CD4-positive, alpha-beta T cell (primary cell): ENCODE results near the gene MYL3. TPM values are rescaled to one million over a fixed set of nuclear protein-coding genes. Genes with fewer than 3 reads are reported as not detected.

Source experiments
- ATAC-seq: fragments of 200-7000 bp; cut with Tn5 transposase; one replicate; pipeline ENCODE4 v1.10.0; 2022; ENCODE audit warnings: mild to moderate bottlenecking; ENCODE audit not compliant: poor library complexity
- CTCF ChIA-PET: fragments of 350-600 bp; sonication (Branson Sonifier 250); formaldehyde crosslinking; loops from one replicate; lab custom pipeline; 2021; ENCODE audit warnings: antibody characterized with exemption, inconsistent platforms; lab: Charles Lee
- POLR2A ChIA-PET: fragments of 350-600 bp; sonication (Branson Sonifier 250); formaldehyde crosslinking; loops from one replicate; lab custom pipeline; 2021; ENCODE audit warnings: antibody characterized with exemption, inconsistent platforms; lab: Charles Lee
- DNase-seq, 14 experiments: peaks; one replicate each; pipeline ENCODE4 v3.0.0-alpha.2; 2013 to 2020; ENCODE audit warnings: mixed read lengths in 2 of 14
- H3K27ac ChIP-seq, 2 donors: one replicate each; pipeline versions ENCODE4 v1.5.1 to v1.7.0; 2013; ENCODE audit warnings: low read length in 2 of 2, low read depth in 1 of 2, mild to moderate bottlenecking in 1 of 2
- H3K27me3 ChIP-seq, 2 experiments: 1 replicate in 1 of 2; 2 replicates in 1 of 2; pipeline versions ENCODE4 v1.6.1 to v1.7.0; 2013; ENCODE audit warnings: low read length in 2 of 2, control low read depth in 1 of 2, mild to moderate bottlenecking in 1 of 2, moderate library complexity in 1 of 2; ENCODE audit not compliant: insufficient read depth in 2 of 2, control insufficient read depth in 1 of 2
- H3K36me3 ChIP-seq: one replicate; pipeline ENCODE4 v1.6.1; 2013; ENCODE audit warnings: low read length, control low read depth; ENCODE audit not compliant: insufficient read depth
- H3K4me1 ChIP-seq: one replicate; pipeline ENCODE4 v1.6.1; 2013; ENCODE audit warnings: low read length, control low read depth; ENCODE audit not compliant: insufficient read depth
- H3K4me3 ChIP-seq: one replicate; pipeline ENCODE4 v1.5.1; 2013; ENCODE audit warnings: mild to moderate bottlenecking, low read length, moderate library complexity
- H3K9me3 ChIP-seq, 2 experiments: 1 replicate in 1 of 2; 2 replicates in 1 of 2; pipeline versions ENCODE4 v1.6.1 to v1.7.0; 2013; ENCODE audit warnings: low read length in 2 of 2, mild to moderate bottlenecking in 2 of 2, control low read depth in 1 of 2, moderate library complexity in 1 of 2; ENCODE audit not compliant: control insufficient read depth in 1 of 2, insufficient read depth in 1 of 2
- H3K27ac Mint-ChIP-seq: one replicate; pipeline ENCODE4 v1.8.0; 2020; ENCODE audit warnings: mixed read lengths
- H3K27me3 Mint-ChIP-seq: one replicate; pipeline ENCODE4 v1.8.0; 2021; ENCODE audit warnings: mixed read lengths
- H3K36me3 Mint-ChIP-seq: one replicate; pipeline ENCODE4 v1.8.0; 2021; ENCODE audit warnings: low read depth, mixed read lengths
- H3K4me1 Mint-ChIP-seq: one replicate; pipeline ENCODE4 v1.8.0; 2021; ENCODE audit warnings: low read depth, mixed read lengths
- H3K4me3 Mint-ChIP-seq: one replicate; pipeline ENCODE4 v1.8.0; 2020; ENCODE audit warnings: mild to moderate bottlenecking, mixed read lengths
- H3K9me3 Mint-ChIP-seq: one replicate; pipeline ENCODE4 v1.8.0; 2020; ENCODE audit warnings: mixed read lengths
- intact Hi-C, 2 experiments: fragments of 100-400 bp; cut with DNase I in 1 of 2; cut with micrococcal nuclease in 1 of 2; formaldehyde crosslinking; loops; one replicate each; pipeline versions ENCODE4 v1.15.1 to v1.9.0; 2023 to 2025; cut with DNase I, micrococcal nuclease
- total RNA-seq, 174 experiments: library from RNA in 2 of 174; stranded (reverse) in 2 of 174; gene quantifications; one replicate each; pipeline ENCODE4 v1.2.3 and lab custom pipeline; 2021 to 2026
- TF ChIP-seq, protein P1 (sequence below): fragments of 200-600 bp; IDR thresholded peaks from one replicate; pipeline ENCODE4 v1.8.0; 2022; ENCODE audit warnings: antibody characterized with exemption, mild to moderate bottlenecking

MYL3 gene
- total RNA-seq, 2 experiments from 2014 or later: not detected

DNA sequence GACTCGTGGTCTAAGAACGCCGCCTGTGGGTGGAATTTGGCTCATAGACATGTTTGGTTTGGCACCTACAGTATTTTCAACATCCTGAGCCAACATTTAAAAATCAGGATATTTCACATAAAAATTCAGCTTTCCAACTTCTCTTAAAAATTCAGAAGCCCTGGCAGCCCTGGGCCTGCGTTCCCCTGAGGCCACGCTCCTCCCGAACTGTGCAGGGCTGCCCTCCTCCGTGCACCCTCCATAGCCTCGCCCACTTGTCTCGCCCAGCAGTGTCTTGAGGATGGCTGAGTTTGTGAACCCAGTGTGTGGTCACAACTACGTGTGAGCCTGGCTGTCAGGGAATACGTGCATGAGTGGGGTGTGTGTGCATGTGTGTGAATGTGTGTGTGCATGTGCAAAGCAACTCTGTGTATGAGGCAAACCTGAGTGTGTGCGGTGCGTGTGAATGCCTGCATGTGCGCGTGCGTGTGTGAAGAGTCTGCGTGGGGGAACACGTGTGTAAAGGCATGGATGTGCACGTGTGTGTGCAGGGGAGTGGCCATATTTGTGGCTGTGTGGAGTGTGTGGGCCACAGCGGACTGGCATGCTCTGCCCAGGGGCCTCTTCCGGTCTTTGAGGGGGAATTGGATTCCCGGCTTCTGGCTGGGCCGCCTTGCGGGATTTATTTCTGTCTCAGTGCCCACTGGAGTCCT lies 45.2 kb upstream of the MYL3 start:
- H3K36me3 Mint-ChIP-seq: no peaks in the 10 kb centered on the region
- Histone ChIP-seq H3K4me1 (peaks cover 21% of the 10 kb centered on the region), H3K36me3 (no peaks in the 10 kb centered on the region), H3K27me3 (no peaks in the 10 kb centered on the region), H3K27ac (no peak overlapping the region), H3K4me3 (no peak overlapping the region), H3K9me3 (no peaks in the 10 kb centered on the region)
- ATAC-seq (no peak), DNase-seq (no peak)
- TF ChIP-seq, protein P1, sequence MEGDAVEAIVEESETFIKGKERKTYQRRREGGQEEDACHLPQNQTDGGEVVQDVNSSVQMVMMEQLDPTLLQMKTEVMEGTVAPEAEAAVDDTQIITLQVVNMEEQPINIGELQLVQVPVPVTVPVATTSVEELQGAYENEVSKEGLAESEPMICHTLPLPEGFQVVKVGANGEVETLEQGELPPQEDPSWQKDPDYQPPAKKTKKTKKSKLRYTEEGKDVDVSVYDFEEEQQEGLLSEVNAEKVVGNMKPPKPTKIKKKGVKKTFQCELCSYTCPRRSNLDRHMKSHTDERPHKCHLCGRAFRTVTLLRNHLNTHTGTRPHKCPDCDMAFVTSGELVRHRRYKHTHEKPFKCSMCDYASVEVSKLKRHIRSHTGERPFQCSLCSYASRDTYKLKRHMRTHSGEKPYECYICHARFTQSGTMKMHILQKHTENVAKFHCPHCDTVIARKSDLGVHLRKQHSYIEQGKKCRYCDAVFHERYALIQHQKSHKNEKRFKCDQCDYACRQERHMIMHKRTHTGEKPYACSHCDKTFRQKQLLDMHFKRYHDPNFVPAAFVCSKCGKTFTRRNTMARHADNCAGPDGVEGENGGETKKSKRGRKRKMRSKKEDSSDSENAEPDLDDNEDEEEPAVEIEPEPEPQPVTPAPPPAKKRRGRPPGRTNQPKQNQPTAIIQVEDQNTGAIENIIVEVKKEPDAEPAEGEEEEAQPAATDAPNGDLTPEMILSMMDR: no peak
- H3K27me3 Mint-ChIP-seq: no peaks in the 10 kb centered on the region
- ChIA-PET CTCF (interaction anchor here (0.9 to 1.9 kb wide), 4 partner anchors 21 to 205 kb away, joined by 3 to 6 read pairs (median 4); no protein-coding TSS in a partner anchor), POLR2A (no interaction called here)
- H3K4me3 Mint-ChIP-seq: no peak overlapping the region
- no peak overlapping the region for H3K27ac Mint-ChIP-seq
- intact Hi-C loops: no loop called here
- no peaks in the 10 kb centered on the region for H3K9me3 Mint-ChIP-seq
- H3K4me1 Mint-ChIP-seq: peaks cover 9% of the 10 kb centered on the region

DNA sequence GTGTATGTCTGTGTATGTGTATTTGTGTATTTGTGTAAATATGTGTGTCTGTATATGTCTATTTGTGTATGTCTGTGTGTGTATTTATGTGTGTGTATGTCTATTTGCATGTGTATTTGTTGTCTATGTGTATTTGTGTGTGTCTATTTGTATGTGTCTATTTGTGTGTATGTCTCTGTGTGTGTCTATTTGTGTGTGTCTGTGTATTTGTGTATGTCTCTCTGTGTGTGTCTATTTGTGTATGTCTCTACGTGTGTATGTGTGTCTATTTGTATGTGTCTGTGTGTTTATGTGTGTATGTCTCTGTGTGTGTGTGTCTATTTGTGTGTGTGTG lies 44.7 kb upstream of the MYL3 start:
- CTCF ChIA-PET: no interaction called here
- Mint-ChIP-seq H3K36me3 (no peaks in the 10 kb centered on the region), H3K4me1 (peaks cover 6% of the 10 kb centered on the region), H3K9me3 (no peaks in the 10 kb centered on the region), H3K27ac (no peak overlapping the region), H3K4me3 (no peak overlapping the region), H3K27me3 (no peaks in the 10 kb centered on the region)
- intact Hi-C loops: no loop called here
- DNase-seq (no peak), ATAC-seq (no peak)
- H3K4me3 ChIP-seq: no peak overlapping the region
- POLR2A ChIA-PET: no interaction called here
- TF ChIP-seq, protein P1: no peak
- no peak overlapping the region for H3K27ac ChIP-seq
- peaks cover 20% of the 10 kb centered on the region for H3K4me1 ChIP-seq
- H3K27me3 ChIP-seq: no peaks in the 10 kb centered on the region
- H3K36me3 ChIP-seq: no peaks in the 10 kb centered on the region
- no peaks in the 10 kb centered on the region for H3K9me3 ChIP-seq

DNA sequence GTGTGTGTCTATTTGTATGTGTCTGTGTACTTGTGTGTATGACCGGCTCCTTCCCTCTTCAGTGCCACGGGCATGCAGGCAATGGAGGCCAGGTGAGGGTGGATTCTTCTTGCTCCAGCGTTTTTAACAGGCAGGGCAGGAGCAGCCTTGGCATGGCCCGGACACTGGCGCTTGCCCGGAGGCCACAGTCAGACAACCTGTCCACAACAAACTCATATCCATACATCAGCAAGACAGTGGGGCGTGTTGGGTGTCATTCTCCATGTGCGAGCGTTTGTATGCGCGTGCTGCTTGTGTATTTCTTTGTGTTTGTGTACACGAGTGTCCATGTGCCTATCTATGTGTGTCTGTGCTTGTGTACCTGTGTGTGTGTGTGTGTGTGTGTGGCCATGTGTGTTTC lies 44.0 kb upstream of the MYL3 start:
- no peak for DNase-seq
- Histone ChIP-seq H3K9me3 (no peaks in the 10 kb centered on the region), H3K36me3 (no peaks in the 10 kb centered on the region), H3K4me3 (no peak overlapping the region), H3K27me3 (no peaks in the 10 kb centered on the region), H3K4me1 (peaks cover 20% of the 10 kb centered on the region), H3K27ac (no peak overlapping the region)
- CTCF ChIA-PET: no interaction called here
- Mint-ChIP-seq H3K27me3 (no peaks in the 10 kb centered on the region), H3K4me3 (no peak overlapping the region), H3K4me1 (peaks cover 6% of the 10 kb centered on the region), H3K27ac (no peak overlapping the region), H3K36me3 (no peaks in the 10 kb centered on the region), H3K9me3 (no peaks in the 10 kb centered on the region)
- no peak for ATAC-seq
- intact Hi-C loops: no loop called here
- POLR2A ChIA-PET: no interaction called here
- TF ChIP-seq, protein P1: no peak
